M059J (cell line): ENCODE measurements around the gene TECPR2. TPM values are rescaled to one million over a fixed set of nuclear protein-coding genes. Genes with fewer than 3 reads are reported as not detected.
A peak's percentile ranks its signal among the peaks of the same experiment; 100 is the strongest.
"Not testable (repeated sequence)": the region's sequence is repeated elsewhere in the genome, so short reads cannot be mapped to it uniquely, and the experiment has no call there.

Experiments used
- DNase-seq: peaks from one replicate; pipeline ENCODE4 v3.0.0-alpha.2; 2012; ENCODE audit warnings: low read depth
- total RNA-seq: library from RNA; depleted of rRNA; stranded (reverse); fragments of >200 nt; shearing (Covaris generic); gene quantifications from 2 replicates; pipeline ENCODE4 v1.2.3, GENCODE V29; 2014; rRNA removed

The TECPR2 gene
- 4.4 and 6.2 TPM in 2 replicates for total RNA-seq

GRCh38 chr14:102362545-102363181 is at the start of gene TECPR2, which contains the start of gene CINP:
TSS of gene TECPR2 (plus strand) at chr14:102362941. CDS start at chr14:102376722, 13,781 bp downstream.
TSS of gene CINP (minus strand) at chr14:102362890. CDS start at chr14:102362851, 39 bp downstream.
- DNase-seq, result peak; percentile 89

- DNase-seq, result peak; percentile 74
Measured at GRCh38 chr14:102314242-102315011, 48.3 kb upstream of the TECPR2 start.

GRCh38 chr14:102315121-102315520 is 47.6 kb upstream of the TECPR2 start:
- peak; percentile 18 for DNase-seq

- DNase-seq, result peak; percentile 52
Measured at GRCh38 chr14:102316338-102316742, 46.4 kb upstream of the TECPR2 start.

- DNase-seq, result peak; percentile 82
Measured at GRCh38 chr14:102316743-102317563, 45.8 kb upstream of the TECPR2 start.

- peak; percentile 36 for DNase-seq
Measured at GRCh38 chr14:102317564-102318248, 45.0 kb upstream of the TECPR2 start.

- no peak for DNase-seq
Measured at GRCh38 chr14:102318781-102319276, 43.9 kb upstream of the TECPR2 start.

- peak; percentile 80 for DNase-seq
Measured at GRCh38 chr14:102319351-102320032, 43.2 kb upstream of the TECPR2 start, which contains the start of gene ZNF839. TSS of gene ZNF839 (plus strand) at chr14:102319746. CDS start at chr14:102319766, 20 bp downstream.

GRCh38 chr14:102320033-102320660 is 42.6 kb upstream of the TECPR2 start:
- DNase-seq, result peak; percentile 34

GRCh38 chr14:102320671-102321455 is 41.9 kb upstream of the TECPR2 start:
- no peak for DNase-seq

- DNase-seq, result no peak
Measured at GRCh38 chr14:102321456-102322422, 41.0 kb upstream of the TECPR2 start.

GRCh38 chr14:102323102-102323501 is 39.6 kb upstream of the TECPR2 start:
- DNase-seq, result peak; percentile 65

GRCh38 chr14:102325791-102326345 is 36.9 kb upstream of the TECPR2 start:
- peak; percentile 36 for DNase-seq

- DNase-seq, result no peak
Measured at GRCh38 chr14:102326583-102326982, 36.2 kb upstream of the TECPR2 start.

GRCh38 chr14:102329381-102329780 is 33.4 kb upstream of the TECPR2 start:
- DNase-seq, result not testable (repeated sequence)

GRCh38 chr14:102330806-102331205 is 31.9 kb upstream of the TECPR2 start:
- DNase-seq, result no peak

- DNase-seq, result no peak
Measured at GRCh38 chr14:102333390-102333789, 29.4 kb upstream of the TECPR2 start.
